IMR-90 (cell line): ENCODE data around the gene MAN1C1. TPM values are rescaled to one million over a fixed set of nuclear protein-coding genes. Genes with fewer than 3 reads are reported as not detected.

Source experiments
- ATAC-seq: fragments of 200-7000 bp; cut with Tn5 transposase; 2 replicates; pipeline ENCODE4 v1.9.1; 2020; ENCODE audit warnings: low read depth, mild to moderate bottlenecking, moderate library complexity
- BruUV-seq: library from RNA; stranded (reverse); fragments of 400-500 nt; replicated peaks from 2 replicates; lab custom pipeline; 2021; lab: Mats Ljungman, UMichigan
- CTCF ChIA-PET: fragments of 300-600 bp; formaldehyde crosslinking; extraction: SDS; loops from one replicate; lab custom pipeline; 2021; ENCODE audit warnings: antibody characterized with exemption; lab: Yijun Ruan, JAX
- POLR2A ChIA-PET: fragments of 300-600 bp; sonication (Branson Sonifier 250); formaldehyde crosslinking; loops from one replicate; lab custom pipeline; 2022; ENCODE audit warnings: antibody characterized with exemption; ENCODE audit not compliant: unreplicated experiment; lab: Charles Lee
- DNase-seq: peaks from one replicate; pipeline ENCODE4 v3.0.0; 2013
- H2AFZ ChIP-seq: replicated peaks from 2 replicates; pipeline ENCODE3; 2013; ENCODE audit warnings: low read length, mild to moderate bottlenecking; ENCODE audit not compliant: poor library complexity
- H2AK5ac ChIP-seq: 2 replicates; pipeline ENCODE4 v1.6.1; 2013; ENCODE audit warnings: low read depth, low read length, inconsistent platforms
- H2AK9ac ChIP-seq: replicated peaks from 2 replicates; pipeline ENCODE3; 2013; ENCODE audit warnings: mild to moderate bottlenecking, low read depth, low read length, moderate library complexity; ENCODE audit not compliant: poor library complexity
- H2BK120ac ChIP-seq: 2 replicates; pipeline ENCODE4 v1.6.1; 2013; ENCODE audit warnings: low read depth, low read length, inconsistent platforms
- H2BK15ac ChIP-seq: 3 replicates; pipeline ENCODE4 v1.6.1; 2013; ENCODE audit warnings: low read depth, low read length, inconsistent platforms
- H2BK20ac ChIP-seq: 2 replicates; pipeline ENCODE4 v1.6.1; 2013; ENCODE audit warnings: low read depth, mild to moderate bottlenecking, inconsistent platforms, low read length, moderate library complexity
- H2BK5ac ChIP-seq: 2 replicates; pipeline ENCODE4 v1.6.1; 2013; ENCODE audit warnings: mild to moderate bottlenecking, low read depth, low read length, inconsistent platforms; ENCODE audit not compliant: poor library complexity, severe bottlenecking
- H3K14ac ChIP-seq: replicated peaks from 2 replicates; pipeline ENCODE4 v1.6.1; 2013; ENCODE audit warnings: low read depth, low read length, inconsistent platforms
- H3K18ac ChIP-seq: 2 replicates; pipeline ENCODE4 v1.6.1; 2013; ENCODE audit warnings: low read depth, low read length, control low read depth
- H3K23ac ChIP-seq: 2 replicates; pipeline ENCODE4 v1.6.1; 2013; ENCODE audit warnings: low read depth, low read length, inconsistent platforms
- H3K27ac ChIP-seq: 2 replicates; pipeline ENCODE4 v1.5.1; 2013; ENCODE audit warnings: mild to moderate bottlenecking, control low read depth, low read length; ENCODE audit not compliant: insufficient read depth
- H3K27me3 ChIP-seq: 2 replicates; pipeline ENCODE4 v1.6.1; 2013; ENCODE audit warnings: low read length; ENCODE audit not compliant: control insufficient read depth, insufficient read depth
- H3K36me3 ChIP-seq: 2 replicates; pipeline ENCODE4 v1.6.1; 2013; ENCODE audit warnings: low read length, mixed read lengths; ENCODE audit not compliant: control insufficient read depth, insufficient read depth
- H3K4ac ChIP-seq: 2 replicates; pipeline ENCODE4 v1.6.1; 2013; ENCODE audit warnings: low read depth, low read length, inconsistent platforms
- H3K4me1 ChIP-seq: 2 replicates; pipeline ENCODE4 v1.6.1; 2013; ENCODE audit warnings: low read length, mixed read lengths; ENCODE audit not compliant: control insufficient read depth, insufficient read depth
- H3K4me2 ChIP-seq: 2 replicates; pipeline ENCODE4 v1.6.1; 2013; ENCODE audit warnings: low read depth, mild to moderate bottlenecking, control low read depth, low read length, moderate library complexity
- H3K4me3 ChIP-seq: 2 replicates; pipeline ENCODE4 v1.5.1; 2013; ENCODE audit warnings: low read depth, mild to moderate bottlenecking, control low read depth, low read length, moderate library complexity; ENCODE audit not compliant: insufficient read depth
- H3K56ac ChIP-seq: 2 replicates; pipeline ENCODE4 v1.6.1; 2013; ENCODE audit warnings: low read length, inconsistent platforms; ENCODE audit not compliant: insufficient read depth; ENCODE audit errors: extremely low read depth
- H3K79me1 ChIP-seq, 2 experiments: 2 replicates each; pipeline ENCODE4 v1.6.1; 2013; ENCODE audit warnings: low read length in 2 of 2, inconsistent platforms in 1 of 2, low read depth in 1 of 2
- H3K9ac ChIP-seq: 2 replicates; pipeline ENCODE4 v1.6.1; 2013; ENCODE audit warnings: low read depth, low read length, control low read depth
- H3K9me1 ChIP-seq: 2 replicates; pipeline ENCODE4 v1.6.1; 2013; ENCODE audit warnings: low read length, inconsistent platforms; ENCODE audit not compliant: insufficient read depth
- H3K9me3 ChIP-seq: 2 replicates; pipeline ENCODE4 v1.6.1; 2013; ENCODE audit warnings: low read length; ENCODE audit not compliant: control insufficient read depth, insufficient read depth
- H4K20me1 ChIP-seq: 2 replicates; pipeline ENCODE4 v1.6.1; 2013; ENCODE audit warnings: low read length, inconsistent platforms; ENCODE audit not compliant: insufficient read depth
- H4K5ac ChIP-seq: 2 replicates; pipeline ENCODE4 v1.6.1; 2013; ENCODE audit warnings: mild to moderate bottlenecking, low read depth, low read length, control low read depth
- H4K8ac ChIP-seq, 2 experiments: 2 replicates each; pipeline ENCODE4 v1.6.1; 2013; ENCODE audit warnings: low read depth in 2 of 2, low read length in 2 of 2, control low read depth in 1 of 2, inconsistent platforms in 1 of 2
- H4K91ac ChIP-seq: 2 replicates; pipeline ENCODE4 v1.6.1; 2013; ENCODE audit warnings: low read depth, low read length, inconsistent platforms; ENCODE audit not compliant: insufficient read depth
- BHLHE40 ChIP-seq: fragments of 150-350 bp; IDR thresholded peaks from 2 replicates; pipeline ENCODE4 v1.6.1; 2016; ENCODE audit warnings: mild to moderate bottlenecking, low read depth, low read length
- CEBPB ChIP-seq: IDR thresholded peaks from 2 replicates; pipeline ENCODE4 v1.6.1; 2012; ENCODE audit warnings: low read depth, low read length, improper control_type of control experiment
- CHD1 ChIP-seq: IDR thresholded peaks from 2 replicates; pipeline ENCODE4 v1.6.1; 2012; ENCODE audit warnings: low read depth, low read length, improper control_type of control experiment
- CTCF ChIP-seq: conservative IDR thresholded peaks from 2 replicates; pipeline ENCODE4 v1.5.1; 2012; ENCODE audit warnings: mild to moderate bottlenecking, low read depth, low read length, improper control_type of control experiment
- ELK1 ChIP-seq: fragments of 150-350 bp; IDR thresholded peaks from 2 replicates; pipeline ENCODE4 v1.6.1; 2016; ENCODE audit warnings: low read depth, mild to moderate bottlenecking, low read length, moderate library complexity, borderline replicate concordance
- FOS ChIP-seq: fragments of 150-350 bp; IDR thresholded peaks from 2 replicates; pipeline ENCODE4 v1.6.1; 2016; ENCODE audit warnings: low read depth, low read length
- MAZ ChIP-seq: IDR thresholded peaks from 2 replicates; pipeline ENCODE4 v1.6.1; 2012; ENCODE audit warnings: low read depth, mild to moderate bottlenecking, low read length, improper control_type of control experiment, moderate library complexity, borderline replicate concordance
- MXI1 ChIP-seq: IDR thresholded peaks from 2 replicates; pipeline ENCODE4 v1.6.1; 2012; ENCODE audit warnings: low read depth, mild to moderate bottlenecking, low read length, moderate library complexity, borderline replicate concordance
- NFE2L2 ChIP-seq: fragments of 150-350 bp; IDR thresholded peaks from 2 replicates; pipeline ENCODE4 v1.6.1; 2016; ENCODE audit warnings: low read depth, mild to moderate bottlenecking, low read length
- POLR2A ChIP-seq: IDR thresholded peaks from 2 replicates; pipeline ENCODE4 v1.6.1; 2012; ENCODE audit warnings: mild to moderate bottlenecking, low read depth, low read length
- RAD21 ChIP-seq: IDR thresholded peaks from 2 replicates; pipeline ENCODE4 v1.6.1; 2012; ENCODE audit warnings: low read length, improper control_type of control experiment
- RCOR1 ChIP-seq: IDR thresholded peaks from 2 replicates; pipeline ENCODE4 v1.6.1; 2012; ENCODE audit warnings: mild to moderate bottlenecking, low read length, improper control_type of control experiment; ENCODE audit not compliant: insufficient replicate concordance
- RFX5 ChIP-seq: IDR thresholded peaks from 2 replicates; pipeline ENCODE4 v1.8.0; 2012; ENCODE audit warnings: low read depth, mild to moderate bottlenecking, low read length, moderate library complexity
- SMC3 ChIP-seq: fragments of 150-350 bp; IDR thresholded peaks from 2 replicates; pipeline ENCODE4 v1.6.1; 2016; ENCODE audit warnings: low read depth, mild to moderate bottlenecking, antibody characterized with exemption, low read length, moderate library complexity
- USF2 ChIP-seq: fragments of 150-350 bp; IDR thresholded peaks from 2 replicates; pipeline ENCODE4 v1.6.1; 2017; ENCODE audit warnings: mild to moderate bottlenecking, antibody characterized with exemption, low read length, low read depth
- WGBS, 2 experiments: methylation state at CpG; one replicate each; pipeline versions ENCODE4 v1.1.5 to v1.1.7; 2013; ENCODE audit warnings: missing lambda C conversion rate in 2 of 2; ENCODE audit not compliant: insufficient read length in 1 of 2; ENCODE audit errors: extremely low coverage in 2 of 2; 5-methylcytosine and 5-hydroxymethylcytosine counted together
- dilution Hi-C: fragments of 300-500 bp; cut with HindIII; formaldehyde crosslinking; loops from one replicate; pipeline ENCODE4 v1.14.3; 2018; ENCODE audit warnings: low sequenced_read_pairs; ENCODE audit not compliant: unreplicated experiment
- in situ Hi-C: fragments of 300-500 bp; cut with MboI; formaldehyde crosslinking; loops from 3 replicates; pipeline ENCODE4 v1.14.3; 2019; ENCODE audit warnings: low sequenced_read_pairs, inconsistent platforms, mixed read lengths
- intact Hi-C: fragments of 100-400 bp; cut with micrococcal nuclease; formaldehyde crosslinking; loops from 2 replicates; pipeline ENCODE4 v1.10.0; 2022
- polyA plus RNA-seq, 3 experiments: library from polyadenylated mRNA; depleted of rRNA; stranded (reverse); fragments of >200 nt; gene quantifications; 2 replicates each; pipeline ENCODE4 v1.2.3, GENCODE V29; 2012; ENCODE audit warnings: low replicate concordance in 1 of 3
- total RNA-seq: library from RNA; depleted of rRNA; stranded (reverse); fragments of >200 nt; gene quantifications from 2 replicates; pipeline ENCODE4 v1.2.3, GENCODE V29; 2012

The MAN1C1 gene
- total and polyA plus RNA-seq, 2 of the 4 experiments (the other 2 are of a cell fraction) = 3.2 to 11.3 TPM

GRCh38 chr1:25689686-25690381 is 73.2 kb downstream of the MAN1C1 start:
- Histone ChIP-seq H3K36me3 (peaks cover 6% of the 10 kb centered on the region; the same call in 1 of the 2 replicates), H4K8ac (peak overlapping the region in 1 of 2 experiments; percentile 9; a peak in 1 of 4 replicates), H4K91ac (peak overlapping the region; percentile 14; the same call in 1 of the 2 replicates), H3K79me1 (peaks cover 0 to 8% of the 10 kb centered on the region in 2 experiments; a peak in 2 of 4 replicates), H4K5ac (no peak overlapping the region), H3K23ac (no peak overlapping the region), H3K9me3 (no peaks in the 10 kb centered on the region), H2AK5ac (peak overlapping the region; percentile 79), H3K27ac (no peak overlapping the region), H3K27me3 (no peaks in the 10 kb centered on the region), H3K9ac (no peak overlapping the region), H3K56ac (no peak overlapping the region), H4K20me1 (no peaks in the 10 kb centered on the region), H2BK15ac (peak overlapping the region; percentile 14; the same call in 1 of the 3 replicates), H2AK9ac (no peak overlapping the region), H2BK5ac (no peak overlapping the region), H2AFZ (no peak overlapping the region), H2BK20ac (0 out of 2 replicates have a peak overlapping the region, but pooled peaks have one; percentile 4), H3K18ac (no peak overlapping the region), H3K4me2 (no peak overlapping the region), H3K4me1 (peaks cover 20% of the 10 kb centered on the region), H3K9me1 (peaks cover 13% of the 10 kb centered on the region), H3K14ac (no peak overlapping the region), H3K4me3 (no peak overlapping the region), H2BK120ac (peak overlapping the region; percentile 27; the same call in 1 of the 2 replicates), H3K4ac (peak overlapping the region; percentile 34)
- dilution Hi-C loops = no loop called here
- in situ Hi-C loops = no loop called here
- no peak for DNase-seq
- BruUV-seq = no TSS peak
- no peak for ATAC-seq
- POLR2A ChIA-PET = no interaction called here
- intact Hi-C loops = no loop called here
- CTCF ChIA-PET = no interaction called here
- 97% methylated on average over 5 of the region's 18 CpGs; no CpG with 5 or more reads in 1 of the 2 experiments for WGBS, 2 experiments
- TF ChIP-seq CHD1 (no peak), FOS (no peak), POLR2A (no peak), NFE2L2 (no peak), MAZ (no peak), CTCF (no peak), CEBPB (no peak), USF2 (no peak), ELK1 (no peak), RAD21 (no peak), BHLHE40 (no peak), SMC3 (no peak), RFX5 (no peak), RCOR1 (no peak), MXI1 (no peak)
